GM19463 (cell line): ENCODE data around the gene TBL2.
"Not testable (repeated sequence)": the region's sequence is repeated elsewhere in the genome, so short reads cannot be mapped to it uniquely, and the experiment has no call there.

Experiments used
- ATAC-seq: cut with Tn5 transposase; IDR thresholded peaks from one replicate; pipeline ENCODE4 v1.9.1; 2021; ENCODE audit warnings: mild to moderate bottlenecking, moderate library complexity; ENCODE audit not compliant: unreplicated experiment

The TBL2 gene

DNA sequence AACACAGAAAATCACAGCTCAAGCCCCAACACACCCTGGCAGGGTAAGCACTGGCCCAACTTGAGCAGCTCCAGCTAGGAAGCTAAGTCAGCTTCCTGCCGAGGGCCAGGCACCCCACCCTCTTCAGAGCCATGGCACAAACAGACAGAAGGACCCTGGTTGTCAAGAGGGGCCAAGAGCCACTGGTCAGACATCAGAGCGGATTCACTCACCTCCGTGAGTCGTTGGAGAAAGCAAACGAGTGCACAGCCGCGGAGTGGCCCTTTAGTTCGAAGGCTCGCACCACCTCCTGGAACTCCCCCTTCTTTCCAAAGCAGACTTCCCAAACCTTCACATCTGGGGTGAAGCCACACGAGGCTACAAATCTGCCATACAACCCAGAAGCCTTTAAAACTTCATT lies 7.4 kb downstream of the TBL2 start:
- no peak for ATAC-seq

DNA sequence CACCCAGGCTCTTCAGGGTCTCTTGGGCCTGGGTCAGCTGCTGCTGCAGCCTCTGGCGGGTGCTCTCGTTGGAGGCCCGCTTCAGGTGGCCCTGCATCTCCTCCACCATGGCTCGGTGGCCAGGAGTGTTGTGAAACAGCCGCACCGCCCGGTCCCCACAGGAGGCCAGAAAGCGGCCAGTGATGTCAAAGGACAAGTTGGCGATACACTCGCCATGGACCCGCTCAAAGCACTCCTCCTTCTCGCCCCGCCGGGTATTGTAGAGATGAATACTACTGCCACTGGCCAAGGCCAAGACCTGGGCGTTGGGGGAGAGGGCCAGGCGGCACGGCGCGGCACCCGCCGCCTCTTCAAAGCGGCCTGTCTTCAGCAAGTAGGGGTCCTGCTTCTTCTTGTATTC lies 7.9 kb downstream of the TBL2 start:
- no peak for ATAC-seq

DNA sequence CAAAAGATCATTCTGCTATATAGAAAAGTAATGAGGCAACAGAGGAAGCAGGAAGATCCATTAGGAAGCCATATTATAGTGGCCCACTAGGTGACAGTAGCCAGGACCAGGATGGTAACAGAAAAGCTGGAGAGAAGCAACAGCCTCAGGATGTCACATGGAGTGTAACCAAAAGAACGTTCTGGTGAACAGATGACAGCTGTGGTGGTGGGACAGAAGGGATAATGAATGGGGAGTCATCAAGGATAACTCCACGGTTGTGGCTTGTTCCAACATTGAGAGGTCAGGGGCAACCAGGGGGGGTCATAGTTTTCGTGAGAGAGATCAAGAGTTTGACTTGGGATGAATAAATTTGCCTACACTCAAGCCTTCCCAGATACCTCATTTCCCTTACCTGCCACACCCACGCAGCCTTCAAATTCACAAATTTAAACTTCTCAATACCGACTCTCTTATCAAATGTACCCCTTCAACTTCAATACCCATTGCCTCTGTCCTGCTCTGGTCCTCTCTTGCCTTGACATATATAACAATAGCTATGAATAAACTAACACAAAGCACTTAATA lies 9.3 kb downstream of the TBL2 start:
- no peak for ATAC-seq

DNA sequence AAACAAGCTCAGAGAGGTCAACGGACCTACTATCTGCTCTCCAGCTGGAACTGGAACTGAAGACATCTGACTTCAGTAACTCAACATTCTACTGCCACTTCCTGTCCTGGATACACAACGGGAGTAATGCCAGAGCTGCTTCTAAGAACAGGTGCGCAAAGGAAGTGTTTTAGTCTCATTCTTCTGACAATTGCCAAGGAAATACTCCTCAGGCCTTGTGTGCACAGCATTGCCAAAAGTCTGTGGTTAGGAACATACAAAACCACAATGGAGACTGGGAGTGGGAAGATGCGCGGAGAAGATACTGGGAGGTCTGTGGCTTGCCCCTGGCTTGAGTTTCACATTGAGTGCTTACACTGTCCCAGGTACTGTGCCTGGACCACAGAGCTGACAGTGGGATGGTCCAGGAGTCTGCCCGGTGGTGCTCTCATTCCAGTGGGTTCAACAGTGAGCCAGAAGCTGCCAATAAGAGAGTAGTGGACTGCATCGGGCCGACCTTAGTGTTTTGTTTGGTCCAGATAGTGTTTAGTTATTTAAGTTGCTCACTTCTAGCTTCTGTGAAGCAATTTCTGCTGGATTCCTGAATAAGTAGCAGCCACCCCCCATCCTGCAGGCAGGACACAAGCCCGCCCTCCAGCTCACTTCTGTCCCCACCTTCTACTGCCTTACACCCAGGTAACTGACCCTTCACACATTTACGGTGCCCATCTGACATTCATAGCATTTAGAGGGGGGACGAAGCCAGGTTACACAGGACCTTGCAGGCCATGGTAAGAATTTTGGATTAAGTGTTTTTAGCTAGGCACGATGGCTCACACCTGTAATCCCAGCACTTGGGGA lies 10.3 kb downstream of the TBL2 start:
- ATAC-seq, result no peak

DNA sequence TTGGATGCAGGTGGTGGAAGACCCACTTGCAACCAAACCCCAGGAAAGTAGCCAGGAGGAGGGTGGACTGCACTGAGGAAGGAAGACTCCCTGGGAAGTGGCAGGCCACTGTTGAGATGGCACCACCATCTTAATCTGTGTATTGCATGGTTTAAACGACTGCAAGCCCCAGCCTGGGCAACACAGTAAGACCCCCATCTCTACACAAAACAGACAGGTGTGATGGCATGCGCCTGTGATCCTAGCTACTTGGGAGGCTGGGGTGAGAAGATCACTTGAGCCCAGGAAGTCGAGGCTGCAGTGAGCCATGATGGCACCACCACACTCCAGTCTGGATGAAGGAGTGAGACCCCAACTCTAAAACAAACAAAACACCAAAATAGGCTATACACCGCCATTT lies 11.2 kb downstream of the TBL2 start:
- no peak for ATAC-seq

DNA sequence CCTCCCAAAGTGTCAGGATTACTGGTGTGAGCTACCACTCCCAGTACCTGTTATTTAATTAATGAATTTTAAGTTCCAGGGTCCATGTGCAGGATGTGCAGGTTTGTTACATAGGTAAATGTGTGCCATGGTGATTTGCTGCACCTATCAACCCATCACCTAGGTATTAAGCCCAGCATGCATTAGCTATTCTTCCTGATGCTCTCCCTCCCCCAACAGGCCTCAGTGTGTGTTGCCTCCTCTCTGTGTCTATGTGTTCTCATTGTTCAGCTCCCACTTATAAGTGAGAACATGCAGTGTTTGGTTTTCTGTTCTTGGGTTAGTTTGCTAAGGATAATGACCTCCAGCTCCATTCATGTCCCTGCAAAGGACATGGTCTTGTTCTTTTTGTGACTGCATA lies 11.9 kb downstream of the TBL2 start:
- ATAC-seq, result not testable (repeated sequence)

DNA sequence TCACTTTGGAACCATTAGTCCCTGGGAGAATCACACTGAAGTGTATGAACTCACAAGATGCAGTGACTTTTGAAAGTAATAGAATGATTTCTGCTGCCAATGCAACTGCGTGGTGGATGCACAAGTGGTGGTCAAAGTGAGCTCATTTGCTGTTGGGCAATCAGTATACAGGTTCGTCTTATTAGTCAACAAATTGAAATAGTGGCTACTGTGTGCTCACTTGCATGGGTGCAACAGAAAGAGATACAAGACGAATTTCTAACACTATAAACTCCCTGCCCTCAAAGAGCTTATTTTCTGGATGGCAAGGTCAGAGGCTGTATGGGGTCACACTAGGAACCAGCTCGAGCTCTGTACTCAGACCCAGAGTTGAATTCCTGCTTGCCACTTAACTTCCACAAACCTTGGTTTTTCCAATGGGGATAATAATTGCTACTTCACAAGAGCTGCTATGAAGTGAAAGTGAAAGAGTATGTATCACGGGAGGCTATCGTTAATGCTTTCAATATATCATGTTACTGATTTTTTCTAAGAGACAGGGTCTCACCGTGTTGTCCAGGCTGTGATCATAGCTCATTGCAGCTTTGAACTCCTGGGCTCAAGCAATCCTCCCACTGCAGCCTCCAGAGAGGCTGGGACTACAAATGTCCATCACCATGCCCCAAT lies 12.6 kb downstream of the TBL2 start:
- ATAC-seq, result no peak

DNA sequence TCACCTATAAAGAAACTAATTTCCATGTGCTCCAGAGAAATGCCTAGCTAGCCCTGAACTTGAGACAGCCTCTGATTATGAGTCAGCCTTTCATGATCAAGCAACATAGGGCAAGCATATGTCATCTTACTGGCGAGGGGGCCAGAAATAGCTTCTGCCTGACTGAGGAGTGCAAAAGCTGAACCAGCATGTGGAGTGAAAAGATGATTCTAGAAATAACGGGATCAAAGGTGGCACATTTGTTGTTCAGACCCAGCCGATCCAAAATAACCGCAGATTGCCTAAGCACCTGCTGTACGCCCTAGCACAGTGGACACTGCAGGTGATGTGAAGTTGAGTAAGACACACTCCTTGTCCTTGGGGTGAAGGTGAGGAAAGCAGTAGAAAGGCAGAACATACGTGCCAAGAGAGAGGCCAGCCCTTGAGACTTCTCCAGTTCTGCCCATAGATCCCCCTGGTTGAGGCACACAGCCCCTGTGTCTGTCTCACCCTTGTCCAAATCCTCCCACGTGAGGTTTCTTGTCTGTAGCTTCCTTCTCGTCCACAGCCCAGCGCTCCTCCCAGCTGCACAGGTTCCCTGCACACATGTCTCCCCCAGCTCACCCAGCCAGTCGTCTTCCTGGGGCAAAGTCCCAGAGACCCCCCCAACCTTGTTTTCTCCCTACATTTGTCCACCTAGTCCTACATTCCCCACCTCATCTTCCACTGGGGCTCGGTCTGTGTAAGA lies 18.1 kb downstream of the TBL2 start:
- no peak for ATAC-seq

DNA sequence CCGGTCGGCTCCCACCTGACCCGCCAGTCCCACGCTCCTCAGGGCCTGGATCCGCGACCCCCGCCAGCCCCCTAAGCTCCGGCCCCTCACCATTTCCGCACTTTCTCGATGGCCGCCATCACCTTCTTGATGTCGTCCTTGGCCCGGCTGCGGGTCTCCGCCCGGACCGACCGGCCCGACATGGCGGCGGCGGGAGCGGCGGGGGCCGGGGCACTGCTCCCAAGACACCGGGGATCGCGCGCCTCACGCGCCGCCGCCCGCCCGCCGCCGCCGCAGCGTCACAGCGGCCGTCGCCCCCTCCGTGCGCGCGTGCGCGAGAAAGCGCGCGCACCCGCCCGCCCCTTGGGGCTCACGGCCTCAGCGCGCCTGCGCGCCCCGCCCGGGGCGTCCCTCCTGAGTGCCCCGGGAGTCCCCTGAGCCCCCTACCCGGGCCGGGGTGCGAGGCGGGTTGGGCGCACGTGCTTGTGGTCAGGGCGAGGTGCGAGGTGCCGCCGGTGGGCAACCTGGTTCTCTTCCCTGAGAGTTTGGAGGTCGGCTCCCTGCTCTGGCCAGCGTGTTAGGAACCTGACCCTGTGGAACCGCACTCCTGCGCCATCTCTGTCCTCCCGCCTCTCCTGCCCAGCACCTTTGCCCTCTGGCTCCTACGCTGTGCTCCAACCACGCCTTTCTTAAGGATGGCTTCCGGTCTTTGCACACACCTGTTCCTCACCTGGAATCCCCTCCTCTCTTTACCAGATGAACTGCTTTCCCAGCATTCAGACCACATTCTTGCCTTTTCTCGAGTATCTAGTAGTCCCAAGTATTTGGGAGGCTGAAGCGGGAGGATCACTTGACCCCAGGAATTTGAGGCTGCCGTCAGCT lies 20.8 kb downstream of the TBL2 start, which contains the start of gene BCL7B:
TSS of gene BCL7B (minus strand) at position 294 of the 861 bp plus-strand sequence. CDS start at position 182, 112 bp downstream.
- ATAC-seq, result peak; percentile 30

DNA sequence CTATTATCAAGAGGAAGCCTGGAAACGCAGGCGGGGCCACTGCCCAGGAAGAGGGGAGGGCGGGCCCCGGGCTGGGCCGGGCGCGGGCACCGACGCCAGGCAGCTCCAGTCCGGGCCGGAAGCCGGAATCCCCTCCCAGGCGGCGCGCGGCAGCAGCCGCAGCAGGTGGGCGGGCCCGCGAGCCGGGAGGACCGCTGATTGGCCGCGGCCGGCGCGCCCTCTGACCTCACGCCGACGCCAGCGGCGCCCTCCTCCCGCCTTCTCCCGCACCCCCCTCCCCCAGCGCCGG lies 21.3 kb downstream of the TBL2 start:
- ATAC-seq, result peak; percentile 90

DNA sequence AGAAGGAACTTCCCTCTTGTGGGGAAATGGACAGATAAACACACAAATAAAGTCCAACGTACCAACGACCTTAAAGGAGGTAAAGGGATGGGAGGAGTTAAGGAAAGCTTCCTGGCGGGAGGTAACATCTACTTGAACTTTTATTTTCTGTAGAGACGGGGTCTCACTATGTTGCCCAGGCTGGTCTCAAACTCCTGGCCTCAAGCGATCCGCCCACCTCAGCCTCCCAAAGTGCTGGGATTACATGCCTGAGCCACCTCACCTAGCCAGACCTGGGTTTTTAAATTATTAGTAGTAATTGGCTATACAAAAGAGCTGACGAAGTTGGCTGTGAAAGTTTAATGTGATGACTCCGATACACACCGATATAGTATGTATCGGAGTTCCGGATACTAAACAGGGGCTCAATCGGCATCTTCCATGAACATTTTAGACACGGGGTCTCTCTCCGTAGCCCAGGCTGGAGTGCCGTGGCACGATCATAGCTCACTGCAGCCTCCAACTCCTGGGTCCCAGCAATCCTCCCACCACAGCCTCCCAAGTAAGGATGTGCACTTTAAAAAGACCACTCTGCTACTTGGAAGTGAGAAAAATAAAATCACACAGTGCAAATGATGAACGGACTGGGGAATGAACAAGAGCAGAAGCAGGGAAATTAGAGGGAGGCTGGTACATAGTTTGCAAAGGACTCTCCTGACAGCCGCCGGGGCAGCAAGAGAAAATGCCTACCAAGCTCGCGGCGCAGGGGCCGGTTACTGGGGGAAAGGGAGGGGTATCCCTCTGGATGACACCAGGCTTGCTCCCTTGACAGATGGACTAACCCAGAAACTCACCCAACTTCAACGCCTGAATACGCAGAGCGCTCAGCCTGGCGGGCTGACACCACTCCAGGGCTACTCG lies 21.9 kb downstream of the TBL2 start:
- no peak for ATAC-seq

DNA sequence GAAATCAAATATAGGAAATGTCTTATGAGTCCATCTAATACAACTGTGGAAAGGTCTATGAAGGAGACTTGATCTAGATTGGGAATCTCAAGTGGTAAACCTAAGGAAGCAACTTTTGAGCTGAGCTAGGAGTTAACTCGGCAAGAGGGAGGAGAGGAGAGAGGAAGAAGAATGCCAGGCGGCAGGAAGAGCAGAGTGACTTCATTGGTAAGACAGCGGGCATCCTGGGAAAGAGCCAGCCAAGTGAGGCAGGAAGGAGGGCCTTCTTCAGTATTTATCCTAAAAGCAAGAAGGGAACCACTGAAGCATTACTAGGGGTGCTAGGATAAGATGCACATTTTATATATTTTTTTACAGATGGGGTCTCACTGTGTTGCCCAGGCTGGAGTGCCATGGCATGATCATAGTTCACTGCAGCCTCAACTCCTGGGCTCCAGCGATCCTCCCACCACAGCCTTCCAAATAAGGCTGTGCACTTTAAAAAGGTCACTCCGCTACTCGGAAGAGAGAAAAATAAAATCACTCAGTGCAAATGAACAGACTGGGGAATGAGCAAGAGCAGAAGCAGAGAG lies 22.9 kb downstream of the TBL2 start:
- no peak for ATAC-seq

DNA sequence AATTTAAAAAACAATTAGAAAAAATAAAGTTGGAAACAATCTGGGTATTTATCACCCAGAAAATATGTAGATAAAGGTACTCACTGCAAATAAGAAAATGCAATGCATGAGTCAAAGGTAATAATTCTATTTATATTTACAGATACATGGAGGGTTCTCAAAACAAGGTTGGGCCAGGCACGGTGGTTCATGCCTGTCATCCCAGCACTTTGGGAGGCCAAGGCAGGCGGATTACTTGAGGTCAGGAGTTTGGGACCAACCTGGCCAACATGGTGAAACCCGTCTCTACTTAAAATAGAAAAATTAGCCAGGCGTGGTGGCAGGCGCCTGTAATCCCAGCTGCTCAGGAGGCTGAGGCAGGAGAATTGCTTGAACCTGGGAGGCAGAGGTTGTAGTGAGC lies 28.3 kb downstream of the TBL2 start:
- ATAC-seq, result not testable (repeated sequence)

DNA sequence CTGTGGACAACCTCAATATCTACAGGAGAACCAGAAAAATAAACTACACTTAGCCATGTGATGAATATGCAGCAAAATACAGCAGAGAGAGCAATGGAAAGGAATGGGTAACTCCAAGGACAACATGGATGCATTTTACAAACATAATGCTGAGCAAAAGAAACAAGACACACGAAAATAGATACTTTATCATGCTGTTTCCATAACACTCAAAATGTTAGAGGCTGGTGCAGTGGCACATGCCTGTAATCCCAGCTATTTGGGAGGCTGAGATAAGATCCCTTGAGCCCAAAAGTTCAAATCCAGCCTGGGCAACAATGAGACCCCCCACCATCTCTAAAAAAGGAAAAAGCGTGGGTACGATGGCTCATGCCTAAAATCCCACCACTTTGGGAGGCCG lies 29.2 kb downstream of the TBL2 start:
- ATAC-seq, result no peak

DNA sequence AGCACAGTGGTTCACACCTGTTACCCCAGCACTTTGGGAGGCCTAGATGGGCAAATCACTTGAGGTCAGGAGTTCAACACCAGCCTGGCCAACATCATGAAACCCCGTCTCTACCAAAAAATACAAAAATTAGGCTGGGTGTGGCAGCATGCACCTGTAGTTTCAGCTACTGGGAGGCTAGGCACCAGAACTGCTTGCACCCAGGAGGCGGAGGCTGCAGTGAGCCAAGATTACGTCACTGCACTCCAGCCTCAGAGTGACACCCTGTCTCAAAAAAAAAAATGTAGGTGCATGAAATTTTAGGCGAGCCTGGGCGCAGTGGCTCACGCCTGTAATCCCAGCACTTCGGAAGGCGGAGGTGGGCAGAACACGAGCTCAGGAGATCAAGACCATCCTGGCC lies 30.5 kb downstream of the TBL2 start:
- ATAC-seq, result no peak

DNA sequence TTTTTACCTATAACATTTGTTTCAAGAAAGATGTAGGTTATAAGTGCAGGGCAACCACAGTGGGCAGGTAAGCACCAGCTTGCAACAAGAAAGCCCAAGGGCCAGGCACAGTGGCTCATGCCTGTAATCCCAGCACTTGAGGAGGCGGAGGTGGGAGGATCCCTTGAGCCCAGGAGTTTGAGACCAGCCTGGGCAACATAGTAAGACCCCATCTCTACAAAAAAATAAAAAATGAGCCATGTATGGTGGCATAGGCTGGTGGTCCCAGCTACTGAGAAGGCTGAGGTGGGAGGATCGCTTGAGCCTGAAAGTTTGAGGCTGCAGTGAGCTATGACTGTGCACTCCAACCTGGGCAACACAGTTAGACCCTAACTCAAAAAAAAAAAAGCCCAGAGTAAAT lies 33.7 kb downstream of the TBL2 start:
- ATAC-seq, result no peak

DNA sequence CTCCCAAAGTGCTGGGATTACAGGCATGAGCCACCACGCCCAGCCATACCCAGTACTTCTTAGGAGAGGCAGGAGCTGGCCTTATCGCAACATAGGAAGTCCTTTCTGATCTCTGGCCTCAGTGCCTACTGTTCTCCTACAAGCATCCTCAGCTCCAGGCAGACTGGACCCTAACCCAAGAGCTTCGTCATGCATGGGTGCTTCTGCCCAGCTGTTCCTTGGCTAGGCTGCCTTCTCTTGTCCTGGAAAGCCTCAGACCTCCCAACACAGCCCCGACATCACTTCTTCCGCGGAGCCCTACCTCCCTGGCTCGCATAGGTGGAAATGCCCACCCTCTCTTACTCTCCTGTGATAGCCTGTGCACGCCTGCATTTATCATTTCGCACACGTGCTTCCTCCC lies 36.7 kb downstream of the TBL2 start:
- no peak for ATAC-seq

DNA sequence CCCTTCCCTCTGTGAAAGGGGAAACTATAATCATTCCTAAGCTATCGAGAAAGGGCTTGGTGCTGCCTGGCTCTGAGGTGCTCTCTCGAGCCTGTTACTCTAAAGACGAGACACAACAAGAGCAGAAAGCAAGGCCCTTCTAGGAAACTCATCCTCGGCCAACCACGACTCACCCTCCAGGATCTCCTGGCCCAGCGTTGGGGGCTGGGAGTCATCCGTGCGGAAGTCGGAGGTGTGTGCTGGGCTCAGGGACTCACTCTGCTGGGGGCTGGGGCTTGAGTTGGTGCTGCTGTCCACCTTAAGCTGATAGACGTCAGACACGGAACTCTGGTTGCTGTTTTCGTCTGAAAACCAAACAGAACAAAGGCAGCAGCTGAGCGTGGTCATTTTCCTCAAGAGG lies 38.7 kb downstream of the TBL2 start:
- no peak for ATAC-seq

DNA sequence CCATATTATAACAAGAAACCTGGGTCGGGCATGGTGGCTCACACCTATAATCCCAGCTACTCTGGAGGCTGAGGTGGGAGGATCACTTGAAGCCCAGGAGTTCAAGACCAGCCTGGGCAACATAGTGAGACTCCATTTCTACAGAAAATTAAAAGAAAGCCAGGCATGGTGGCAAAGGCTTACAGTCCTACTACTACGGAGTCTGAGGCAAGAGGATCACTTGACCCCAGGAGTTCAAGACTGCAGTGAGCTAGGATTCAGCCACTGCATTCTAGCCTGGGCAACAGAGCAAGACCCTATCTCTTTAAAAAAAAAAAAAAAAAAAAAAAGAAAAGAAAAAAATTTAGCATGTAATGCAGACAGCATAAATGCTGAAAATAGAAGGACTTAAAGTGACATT lies 39.9 kb downstream of the TBL2 start:
- not testable (repeated sequence) for ATAC-seq
